CD4-positive, alpha-beta T cell treated with Interferon gamma for 1 hour (primary cell): ENCODE results near the gene FRMPD1.

Source experiments
- DNase-seq: peaks from one replicate; pipeline ENCODE4 v3.0.0-alpha.2; 2020

Gene FRMPD1

DNA sequence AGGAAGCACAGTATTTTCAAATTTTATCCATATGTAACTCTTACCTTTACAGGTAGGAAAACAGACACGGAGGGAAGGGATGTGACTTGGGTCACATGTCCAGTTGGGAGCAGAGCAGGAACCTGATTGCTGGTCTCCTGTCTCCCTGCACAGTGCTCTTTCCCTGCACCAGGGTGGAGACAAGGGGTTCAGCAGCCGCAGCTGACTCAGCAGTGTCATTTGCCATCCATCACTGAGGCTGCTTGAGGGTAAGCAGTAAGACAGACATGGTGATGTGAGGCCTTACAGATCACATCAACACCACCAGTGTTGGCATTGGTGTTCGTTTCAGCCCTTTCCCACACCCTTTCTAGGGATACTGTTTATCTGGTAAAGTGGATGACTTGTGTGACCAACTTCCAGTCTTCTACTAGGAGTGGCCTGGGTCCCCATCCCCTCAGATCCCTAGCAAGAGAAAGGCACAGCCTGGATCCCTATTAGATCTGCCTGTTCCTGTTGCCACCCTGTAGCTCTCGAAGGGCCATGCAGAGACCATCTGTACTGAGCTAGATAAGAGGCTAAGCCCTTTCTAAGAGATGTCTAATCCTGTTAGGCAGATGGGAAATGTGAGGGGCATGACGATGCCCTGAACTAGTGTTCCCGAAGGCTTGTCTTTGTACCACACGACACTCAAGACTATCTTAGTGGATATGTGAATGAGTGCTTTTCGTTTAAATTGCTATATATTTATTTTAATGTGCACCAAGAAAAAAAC, 29.1 kb downstream of the FRMPD1 start:
- DNase-seq: no peak

GRCh38 chr9:37682951-37683350, 32.2 kb downstream of the FRMPD1 start:
- DNase-seq: no peak

- no peak for DNase-seq
Measured at GRCh38 chr9:37683531-37684371, 33.0 kb downstream of the FRMPD1 start.

DNA sequence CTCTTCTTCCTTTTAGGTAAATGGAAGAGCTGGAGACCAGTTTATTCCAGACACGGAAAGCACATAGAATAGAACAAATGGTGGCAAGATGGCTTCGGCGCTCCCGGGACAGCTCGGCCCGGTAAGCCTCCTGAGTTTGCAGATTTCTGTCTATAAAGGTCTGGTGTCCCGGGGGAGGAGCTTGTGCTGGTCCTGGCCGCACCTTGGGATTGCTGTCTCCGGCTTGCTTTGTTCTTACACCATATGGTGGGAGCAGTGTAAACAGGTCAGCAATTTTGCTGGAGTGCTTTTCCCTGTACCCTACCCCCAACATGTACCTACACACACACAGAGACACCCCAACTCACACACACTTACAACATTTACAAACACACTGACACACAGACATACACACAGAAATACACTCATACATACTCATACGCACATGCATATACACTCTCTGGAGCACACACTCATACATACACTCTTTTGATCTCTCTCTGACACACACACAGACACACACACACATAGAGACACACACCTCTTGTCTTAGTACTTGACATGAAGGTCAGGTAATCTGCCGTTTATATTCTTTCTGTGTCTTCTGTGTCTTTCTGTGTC, 42.0 kb downstream of the FRMPD1 start:
- DNase-seq: no peak

DNA sequence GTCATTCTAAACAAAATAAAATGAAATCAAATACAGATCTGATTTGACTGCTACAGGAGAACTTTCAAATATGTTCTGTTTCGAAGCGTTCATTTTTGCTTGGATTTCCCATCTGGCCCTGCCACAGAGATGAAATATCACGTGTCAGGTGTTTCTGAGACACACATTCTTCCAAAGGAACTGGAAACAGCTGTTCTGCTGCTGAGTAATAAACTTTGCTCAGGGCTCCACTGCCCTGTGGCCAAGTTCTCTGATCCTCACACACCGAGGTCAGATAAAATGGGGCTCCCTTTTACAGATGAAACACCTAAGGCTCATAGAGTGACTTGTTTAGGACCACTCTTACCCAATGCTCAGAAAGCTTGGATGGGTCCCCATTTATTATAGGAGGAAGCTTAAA, 42.5 kb downstream of the FRMPD1 start:
- DNase-seq: no peak

DNA sequence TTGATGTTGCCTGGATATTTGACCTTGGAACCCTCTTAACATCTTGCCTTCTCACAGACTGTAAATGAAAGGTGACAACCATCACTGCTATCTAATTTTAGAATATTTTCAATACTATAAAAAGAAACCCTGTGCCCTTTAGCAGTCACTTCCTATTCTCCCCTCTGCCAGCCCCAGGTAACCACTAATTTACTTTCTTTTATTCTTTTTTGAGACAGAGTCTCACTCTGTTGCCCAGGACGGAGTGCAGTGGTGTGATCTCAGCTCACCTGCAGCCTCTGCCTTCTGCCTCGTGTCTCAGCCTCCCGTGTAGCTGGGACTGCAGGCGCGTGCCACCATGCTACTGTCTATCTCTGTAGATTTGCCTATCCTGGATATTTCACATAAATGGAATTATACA, 43.6 kb downstream of the FRMPD1 start:
- no peak for DNase-seq

GRCh38 chr9:37696528-37696927, 45.8 kb downstream of the FRMPD1 start:
- no peak for DNase-seq

DNA sequence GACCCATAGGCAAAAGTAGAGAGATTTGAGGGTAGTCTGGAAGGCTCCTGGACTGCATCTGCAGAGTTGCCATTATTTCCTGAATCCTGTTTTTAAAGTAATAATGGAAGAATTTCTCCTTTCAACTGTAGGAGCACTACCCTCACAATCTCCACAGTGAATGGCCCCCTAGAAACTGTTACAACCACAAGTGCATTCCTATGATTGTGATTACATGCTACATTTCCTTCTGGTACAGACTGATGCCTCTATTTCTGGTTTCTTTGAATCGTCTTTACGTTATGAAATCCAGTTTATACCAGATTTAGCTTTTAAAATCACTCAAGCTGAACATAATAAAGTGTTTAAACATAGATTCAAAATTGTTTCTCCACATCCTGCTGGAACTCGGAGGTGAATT, 49.4 kb downstream of the FRMPD1 start:
- no peak for DNase-seq

GRCh38 chr9:37700900-37701299, 50.1 kb downstream of the FRMPD1 start:
- DNase-seq: no peak

- DNase-seq: no peak
Measured at GRCh38 chr9:37705787-37706186, 55.0 kb downstream of the FRMPD1 start.

GRCh38 chr9:37706290-37706689, 55.5 kb downstream of the FRMPD1 start:
- no peak for DNase-seq

GRCh38 chr9:37707748-37708147, 57.0 kb downstream of the FRMPD1 start:
- no peak for DNase-seq

- DNase-seq: no peak
Measured at GRCh38 chr9:37710046-37710445, 59.3 kb downstream of the FRMPD1 start.

GRCh38 chr9:37715260-37715659, 64.5 kb downstream of the FRMPD1 start:
- no peak for DNase-seq

DNA sequence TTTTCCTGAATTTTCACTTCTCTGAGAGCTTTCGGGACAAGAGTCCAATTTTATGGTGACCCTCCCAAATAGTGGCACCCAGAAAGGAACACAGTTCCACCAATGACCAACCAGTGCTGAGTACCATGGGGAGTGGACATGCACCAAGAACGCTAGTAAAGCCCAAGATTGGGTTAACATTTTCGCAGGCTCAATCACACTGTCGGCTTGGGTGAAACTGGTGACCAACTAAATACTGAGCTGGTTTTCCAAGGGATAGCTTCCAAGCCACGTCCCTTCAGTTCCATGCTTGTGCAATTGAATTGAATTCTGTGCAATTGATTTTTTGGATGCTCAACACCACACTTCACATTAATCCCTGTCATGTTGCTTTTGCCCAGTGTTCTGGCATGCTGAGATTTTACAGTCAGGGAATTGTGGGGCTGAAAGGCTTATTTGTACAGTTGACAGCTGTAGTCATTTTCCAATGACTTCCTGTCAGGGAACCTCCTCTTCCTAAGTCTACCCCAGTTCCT, 65.3 kb downstream of the FRMPD1 start:
- DNase-seq: no peak

DNA sequence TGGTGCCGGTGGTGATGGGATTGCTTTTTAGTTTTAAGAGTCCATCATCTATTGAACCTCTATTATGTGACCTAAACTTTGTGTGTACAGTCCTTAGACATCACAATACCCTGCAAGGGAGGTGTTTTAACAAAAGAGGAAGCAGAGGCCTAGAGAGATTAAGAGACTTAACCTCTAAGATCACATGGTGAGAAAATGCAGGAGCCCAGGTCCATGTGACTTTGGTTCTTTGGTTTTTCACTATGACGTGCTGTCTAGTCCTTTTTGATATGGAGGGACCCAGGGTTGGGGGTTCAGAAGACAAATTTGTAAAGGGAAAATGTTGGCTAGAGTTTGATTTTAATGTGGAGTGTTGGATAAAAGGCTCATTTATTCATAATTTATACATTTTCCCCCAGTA, 68.8 kb downstream of the FRMPD1 start:
- no peak for DNase-seq

- no peak for DNase-seq
Measured at GRCh38 chr9:37727013-37727412, 76.3 kb downstream of the FRMPD1 start.

DNA sequence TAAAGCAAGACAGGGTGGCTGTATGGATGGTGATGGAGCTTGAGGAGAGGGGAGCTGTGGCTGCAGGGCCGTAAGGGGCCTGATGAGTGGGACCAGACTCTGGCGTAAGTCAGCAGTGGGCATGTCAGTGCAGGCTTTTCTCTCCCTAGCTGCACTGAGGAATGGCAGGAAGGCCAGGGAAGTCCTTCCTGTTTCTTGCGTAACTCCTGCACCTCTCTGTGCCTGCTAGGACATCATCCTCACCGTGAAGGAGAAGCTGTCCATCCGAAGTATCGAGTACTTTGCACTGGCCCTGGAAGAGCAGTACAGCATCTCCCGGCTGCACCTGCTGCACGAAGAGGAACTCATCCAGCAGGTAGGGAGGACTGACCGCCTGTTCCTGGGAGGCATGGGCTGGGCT, 78.7 kb downstream of the FRMPD1 start:
- DNase-seq: no peak

DNA sequence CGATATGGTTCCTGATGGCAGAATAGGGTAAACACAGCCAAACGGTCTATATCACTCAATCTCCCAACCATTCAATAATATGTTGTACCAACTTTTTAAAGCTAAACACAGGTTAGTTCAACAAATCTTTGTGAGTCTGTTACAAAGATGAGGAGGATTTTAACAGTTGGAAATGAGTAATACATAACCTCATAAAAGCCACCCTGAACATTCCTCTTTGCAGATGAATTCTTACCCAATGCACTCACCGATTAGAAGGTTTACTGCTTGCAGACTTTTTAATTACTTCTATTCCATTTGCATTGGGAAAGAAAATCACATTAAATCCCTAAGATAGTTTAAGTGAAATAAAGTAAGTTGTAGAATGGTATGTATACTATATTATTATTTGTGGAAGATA, 79.5 kb downstream of the FRMPD1 start:
- DNase-seq: no peak

- DNase-seq: no peak
Measured at GRCh38 chr9:37730839-37731238, 80.1 kb downstream of the FRMPD1 start.

- DNase-seq: no peak
Measured at GRCh38 chr9:37732086-37732741, 81.5 kb downstream of the FRMPD1 start.

GRCh38 chr9:37732952-37733351, 82.2 kb downstream of the FRMPD1 start:
- DNase-seq: no peak

- no peak for DNase-seq
Measured at GRCh38 chr9:37739222-37739621, 88.5 kb downstream of the FRMPD1 start.
